HCEC 1CT (cell line): ENCODE measurements around the gene COQ10A.
"Not testable (repeated sequence)": the region's sequence is repeated elsewhere in the genome, so short reads cannot be mapped to it uniquely, and the experiment has no call there.

ENCODE experiments used
- DNase-seq: peaks from one replicate; pipeline ENCODE4 v3.0.0-alpha.2; 2017

COQ10A gene

GRCh38 chr12:56282579-56282978 lies 15.8 kb downstream of the COQ10A start:
- no peak for DNase-seq

DNA sequence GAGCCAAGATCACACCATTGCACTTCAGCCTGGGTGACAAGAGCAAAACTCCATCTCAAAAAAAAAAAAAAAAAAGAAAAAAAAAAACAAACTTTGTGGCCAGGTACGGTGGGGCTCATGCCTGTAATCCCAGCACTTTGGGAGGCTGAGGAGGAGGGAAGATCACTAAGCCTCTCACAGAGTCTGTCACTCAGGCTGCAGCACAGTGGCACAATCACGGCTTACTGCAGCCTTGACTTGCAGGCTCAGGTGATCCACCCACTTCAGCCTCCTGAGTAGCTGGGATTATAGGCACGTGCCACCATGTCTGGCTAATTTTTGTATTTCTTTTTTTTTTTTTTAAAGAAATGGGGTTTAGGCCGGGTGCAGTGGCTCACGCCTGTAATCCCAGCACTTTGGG lies 17.5 kb downstream of the COQ10A start:
- DNase-seq = not testable (repeated sequence)

- no peak for DNase-seq
Measured at GRCh38 chr12:56286044-56286830, 19.5 kb downstream of the COQ10A start.

DNA sequence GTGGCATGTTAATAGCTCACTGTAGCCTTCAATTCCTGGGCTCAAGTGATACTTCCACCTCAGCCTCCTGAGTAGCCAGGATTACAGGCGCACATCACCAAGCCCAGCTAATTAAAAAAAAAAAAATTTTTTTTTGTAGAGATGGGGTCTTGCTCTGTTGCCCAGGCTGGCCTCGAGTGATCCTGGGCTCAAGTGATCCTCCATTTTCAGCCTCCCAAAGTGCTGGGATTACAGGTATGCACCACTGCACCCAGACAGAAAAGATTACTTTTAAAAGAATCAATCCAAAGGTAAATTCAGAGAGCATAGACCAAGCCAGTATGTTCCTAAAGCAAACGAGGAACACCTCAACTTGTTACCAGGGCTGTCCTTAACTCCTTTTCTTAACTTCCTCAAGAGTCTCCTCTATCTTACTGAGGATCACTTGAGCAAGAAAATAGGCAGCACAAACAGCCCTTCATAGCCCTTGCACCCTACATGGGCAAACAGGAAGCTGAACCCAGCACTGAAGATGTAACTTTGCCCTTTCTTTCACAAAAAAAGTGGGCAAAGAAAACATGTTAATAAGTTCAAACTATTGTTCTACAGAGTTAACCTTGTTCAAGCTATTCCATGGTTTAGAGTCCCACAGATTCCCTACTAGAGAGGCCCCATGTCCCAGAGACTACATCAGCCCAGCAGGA lies 22.1 kb downstream of the COQ10A start:
- no peak for DNase-seq

DNA sequence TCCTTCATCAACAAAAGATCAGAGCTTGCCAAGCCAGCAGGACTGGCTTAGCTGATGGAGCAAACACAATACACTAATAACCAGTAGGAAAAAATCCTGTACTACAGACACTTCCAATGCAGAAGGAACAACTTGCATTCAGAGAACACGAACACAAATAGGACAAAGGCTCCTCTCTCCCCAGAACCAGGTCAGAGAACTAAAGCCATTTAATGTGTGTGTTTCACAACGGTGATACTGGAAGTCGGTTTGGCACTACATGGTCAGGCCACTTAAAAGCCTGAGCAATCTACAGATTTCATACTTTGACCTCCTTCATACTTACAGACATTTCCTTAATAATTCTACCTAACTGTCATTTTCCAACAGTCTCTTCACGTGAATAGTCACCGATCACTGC lies 27.1 kb downstream of the COQ10A start:
- DNase-seq = no peak

DNA sequence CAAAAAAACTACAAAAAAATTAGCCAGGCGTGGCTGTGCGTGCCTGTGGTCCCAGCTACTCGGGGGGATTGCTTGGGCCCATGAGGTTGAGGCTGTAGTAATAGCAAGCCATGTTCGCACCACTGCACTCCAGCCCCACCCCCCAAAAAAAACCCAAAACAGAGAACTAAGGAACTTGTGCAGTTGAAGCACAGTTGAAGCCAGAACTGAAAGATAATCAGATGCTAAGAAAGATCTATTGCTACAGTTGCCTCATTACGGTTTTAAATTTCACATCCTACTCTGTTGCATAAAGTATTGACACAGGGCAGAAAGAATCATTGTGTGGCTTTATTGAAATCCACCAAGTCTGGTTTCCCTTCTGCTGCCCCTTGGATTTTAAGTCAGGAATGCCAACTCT lies 29.6 kb downstream of the COQ10A start:
- DNase-seq = no peak

- DNase-seq = no peak
Measured at GRCh38 chr12:56297400-56297799, 30.7 kb downstream of the COQ10A start.

- DNase-seq = no peak
Measured at GRCh38 chr12:56298828-56299227, 32.1 kb downstream of the COQ10A start.

DNA sequence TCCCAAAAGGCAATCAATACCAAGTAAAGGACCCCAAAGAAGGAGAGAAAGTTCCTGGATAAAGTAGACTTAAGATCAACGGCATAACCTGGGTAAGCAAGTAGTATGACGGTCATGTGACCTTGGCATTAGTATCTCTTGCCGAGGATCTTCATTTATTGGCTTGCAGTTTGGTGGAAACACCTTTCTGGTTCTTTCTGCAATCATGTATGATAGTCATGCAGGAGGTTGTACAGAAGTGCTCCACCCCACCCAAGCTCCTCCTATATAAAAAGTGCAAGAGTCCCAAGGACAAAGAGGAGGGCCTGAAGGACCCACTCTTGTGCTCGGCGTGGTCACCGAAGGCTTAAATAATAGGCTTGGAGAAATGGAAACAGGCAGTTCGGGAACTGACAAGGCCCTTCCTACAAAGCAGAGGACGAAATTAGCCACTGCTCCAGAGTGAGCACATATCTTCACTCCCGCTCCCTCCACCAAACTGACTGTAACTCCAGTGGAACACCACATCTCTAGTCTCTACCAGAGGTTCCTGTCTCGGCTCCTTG lies 32.6 kb downstream of the COQ10A start:
- DNase-seq = no peak

DNA sequence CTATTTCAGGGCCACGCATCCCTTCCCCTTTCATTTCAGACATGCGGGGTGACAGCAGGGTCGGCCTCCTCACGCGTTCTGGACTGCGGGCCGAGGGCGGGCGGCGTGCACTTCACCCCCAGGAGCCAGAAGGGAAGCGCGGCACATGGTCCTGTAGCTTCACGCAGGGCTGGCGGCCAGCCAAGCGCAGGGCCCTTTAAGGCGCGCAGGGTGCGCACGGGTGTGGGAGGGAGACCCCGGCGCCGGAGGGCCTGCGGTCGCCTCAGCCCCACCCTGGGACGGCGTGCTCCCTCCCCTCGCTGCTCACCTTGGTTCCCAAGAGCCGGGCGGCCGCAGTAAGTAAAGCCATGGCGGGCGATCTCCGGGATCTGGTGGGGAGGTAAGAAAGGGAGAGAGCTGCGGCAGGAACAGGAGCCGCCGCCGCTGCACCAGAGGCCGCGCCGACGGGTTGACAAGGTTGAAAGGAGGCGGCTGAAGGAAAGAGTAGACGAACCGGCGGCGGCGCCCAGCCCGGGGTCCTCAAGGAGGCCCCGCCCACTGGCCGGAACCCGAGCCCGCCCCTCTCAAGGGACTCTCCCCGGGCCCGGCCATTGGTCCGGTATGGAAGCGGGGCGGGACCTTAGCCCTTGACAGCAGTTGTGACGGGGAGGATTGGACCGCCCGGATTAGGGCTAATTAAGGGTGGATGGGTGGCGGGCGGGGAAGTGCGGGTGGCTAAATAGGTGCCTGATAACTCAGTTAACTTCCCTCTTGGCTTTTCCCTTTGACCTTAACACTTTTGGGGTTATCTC lies 33.3 kb downstream of the COQ10A start, which contains the start of gene CS:
TSS of gene CS (minus strand) at position 478 of the 791 bp plus-strand sequence. CDS start at position 349, 129 bp downstream.
- DNase-seq = peak; percentile 98

DNA sequence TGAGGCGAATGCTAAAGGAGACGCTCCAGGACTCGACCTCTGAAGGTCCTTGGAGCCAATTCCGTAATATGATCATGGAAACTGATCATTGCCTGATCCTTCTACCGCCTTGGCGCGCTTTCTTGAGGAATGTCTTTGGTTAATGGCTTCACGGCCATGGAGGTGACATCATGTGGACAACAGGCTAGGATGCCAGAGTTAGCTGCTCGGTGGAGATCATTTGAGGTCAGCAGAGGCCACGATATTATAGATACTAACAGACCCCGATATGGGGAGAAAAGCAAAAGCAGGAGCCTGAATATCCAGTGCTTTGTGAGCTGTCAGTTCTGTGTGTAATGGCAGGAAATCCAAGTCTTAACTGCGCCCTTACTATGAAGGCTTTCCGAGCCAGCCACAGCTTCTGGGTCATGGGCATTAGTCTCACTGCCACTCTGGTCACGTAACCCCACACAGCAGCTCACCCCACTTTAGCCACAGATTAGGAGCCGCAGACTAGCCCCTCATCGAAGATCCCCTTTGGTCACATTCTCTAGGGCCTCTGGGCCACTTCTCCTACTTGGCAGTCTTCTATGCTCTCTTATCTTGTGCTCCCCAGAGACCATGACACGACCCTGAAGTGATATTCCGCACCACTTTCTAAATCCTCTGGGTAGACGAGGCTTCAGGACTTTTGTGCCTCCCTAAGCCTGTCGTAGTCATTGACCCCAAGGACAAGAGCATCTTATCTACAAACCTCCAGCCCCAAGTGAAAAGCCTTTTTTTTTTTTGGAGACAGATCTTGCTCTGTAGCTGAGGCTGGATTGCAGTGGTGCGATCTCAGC lies 34.1 kb downstream of the COQ10A start:
- DNase-seq = no peak

- no peak for DNase-seq
Measured at GRCh38 chr12:56304276-56304675, 37.5 kb downstream of the COQ10A start.

DNA sequence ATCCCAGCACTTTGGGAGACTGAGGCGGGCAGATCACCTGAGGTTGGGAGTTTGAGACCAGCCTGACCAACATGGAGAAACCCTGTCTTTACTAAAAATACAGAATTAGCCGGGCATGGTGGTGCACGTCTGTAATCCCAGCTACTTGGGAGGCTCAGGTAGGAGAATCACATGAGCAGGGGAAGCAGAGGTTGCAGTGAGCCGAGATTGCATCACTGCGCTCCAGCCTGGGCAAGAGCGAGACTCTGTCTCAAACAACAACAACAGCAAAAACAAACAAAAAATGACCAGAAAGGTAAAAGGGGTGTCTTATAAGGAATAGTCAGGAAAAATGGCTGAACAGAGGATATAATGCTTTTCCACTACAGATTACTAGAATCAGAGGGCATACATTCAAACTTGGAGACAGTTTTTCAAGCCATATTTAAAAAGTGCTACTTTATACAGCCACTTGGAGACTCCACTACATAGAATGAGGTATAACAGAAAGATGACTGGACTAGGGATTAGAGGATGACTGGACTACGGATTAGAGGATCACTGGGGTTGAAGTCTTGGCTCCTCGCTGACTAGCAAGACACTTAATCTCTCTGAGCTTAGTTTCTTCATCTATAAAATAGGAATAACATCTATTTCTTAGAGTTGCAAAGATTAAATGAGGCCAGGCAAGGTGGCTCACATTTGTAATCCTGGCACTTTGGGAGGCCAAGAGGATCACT lies 38.3 kb downstream of the COQ10A start:
- no peak for DNase-seq

DNA sequence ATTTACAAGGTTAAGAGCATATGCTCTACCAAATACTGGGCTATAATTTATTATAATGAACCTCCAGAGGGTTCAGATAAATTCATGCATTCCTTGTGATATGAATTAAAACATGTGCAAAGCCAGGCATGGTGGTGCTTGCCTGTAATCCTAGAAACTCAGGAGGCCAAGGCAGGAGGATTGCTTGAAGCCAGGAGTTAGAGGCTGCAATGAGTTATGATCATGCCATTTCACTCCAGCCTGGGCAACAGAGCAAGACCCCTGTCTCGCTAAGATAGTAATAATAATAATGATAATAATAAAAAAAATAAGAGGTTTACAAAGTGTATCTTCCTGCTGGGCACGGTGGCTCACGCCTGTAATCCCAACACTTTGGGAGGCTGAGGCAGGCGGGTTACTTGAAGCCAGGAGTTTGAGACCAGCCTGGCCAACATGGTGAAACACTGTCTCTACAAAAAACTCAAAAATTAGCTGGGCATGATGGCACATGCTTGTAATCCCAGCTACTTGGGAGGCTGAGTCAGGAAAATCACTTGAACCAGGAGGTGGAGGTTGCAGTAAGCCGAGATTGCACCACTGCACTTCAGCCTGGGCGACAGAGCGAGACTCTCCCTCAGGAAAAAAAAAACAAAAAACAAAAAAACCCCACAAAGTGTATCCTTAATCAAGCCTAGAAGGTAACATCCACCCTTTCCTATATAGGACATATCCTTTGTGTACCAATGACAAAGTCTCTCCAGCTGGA lies 40.7 kb downstream of the COQ10A start:
- no peak for DNase-seq

DNA sequence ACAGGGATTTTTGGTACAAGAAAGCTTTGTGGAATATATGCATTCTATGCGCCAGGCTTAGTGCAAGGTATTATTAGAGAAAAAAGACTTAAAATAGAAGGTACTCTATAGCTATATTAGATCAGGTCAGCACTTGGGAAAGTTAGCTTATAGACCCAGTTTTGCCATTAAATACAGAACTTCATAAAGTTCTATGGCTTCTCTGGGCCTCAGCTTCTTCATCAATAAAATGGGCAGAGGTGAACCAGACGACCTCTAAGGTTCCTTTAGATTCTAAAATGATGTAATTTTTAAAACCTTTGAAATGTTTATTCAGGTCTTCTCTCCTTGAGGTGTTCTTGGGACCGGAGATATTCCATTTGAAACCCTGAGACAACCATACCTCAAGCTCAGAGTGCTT lies 42.0 kb downstream of the COQ10A start:
- DNase-seq = no peak

- DNase-seq = no peak
Measured at GRCh38 chr12:56311003-56311402, 44.3 kb downstream of the COQ10A start.

DNA sequence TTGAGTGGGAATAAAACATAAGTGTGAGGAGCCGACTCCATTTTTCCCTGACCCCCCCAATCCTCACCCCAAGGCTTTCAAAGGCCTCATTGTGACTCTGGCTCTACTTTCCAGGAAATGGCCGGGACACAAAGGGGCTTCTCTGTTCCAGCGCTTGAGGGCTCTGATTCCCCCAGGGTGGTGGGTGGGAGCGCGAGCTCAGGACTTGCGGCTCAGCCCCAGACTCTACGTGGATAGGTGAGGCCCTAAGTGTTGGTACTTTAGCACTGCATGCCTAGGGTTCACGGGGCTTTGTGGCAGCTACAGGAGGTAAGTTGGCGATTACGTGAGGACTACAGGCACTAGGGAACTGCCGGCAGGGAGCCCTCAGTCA lies 48.5 kb downstream of the COQ10A start:
- DNase-seq = no peak

GRCh38 chr12:56315622-56316473 lies 49.1 kb downstream of the COQ10A start, which contains the start of gene CNPY2:
Gene CNPY2, minus strand, starts transcription at chr12:56315988. Its CDS starts 771 bp downstream, at chr12:56315217.
- DNase-seq = peak; percentile 98

DNA sequence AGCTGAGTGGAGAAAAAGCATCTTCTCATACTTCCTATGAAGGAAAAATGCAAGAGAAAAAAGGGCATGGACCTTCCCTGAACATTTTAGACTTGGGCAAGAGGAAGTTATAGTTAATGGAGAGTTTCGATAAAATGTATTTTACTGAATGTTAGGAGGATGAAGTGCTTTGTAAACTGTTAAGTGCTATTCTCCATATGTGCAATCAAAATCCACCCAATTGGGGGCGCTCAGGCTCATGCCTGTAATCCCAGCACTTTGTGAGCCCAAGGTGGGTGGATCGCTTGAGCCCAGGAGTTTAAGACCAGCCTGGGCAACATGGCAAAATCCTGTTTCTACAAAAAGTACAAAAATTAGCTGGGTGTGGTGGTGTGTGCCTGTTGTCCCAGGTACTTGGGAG lies 50.9 kb downstream of the COQ10A start:
- DNase-seq = no peak
